ENCODE results near the gene TRMT2B.
"Not testable (repeated sequence)": the region's sequence is repeated elsewhere in the genome, so short reads cannot be mapped to it uniquely, and the experiment has no call there.

DNA sequence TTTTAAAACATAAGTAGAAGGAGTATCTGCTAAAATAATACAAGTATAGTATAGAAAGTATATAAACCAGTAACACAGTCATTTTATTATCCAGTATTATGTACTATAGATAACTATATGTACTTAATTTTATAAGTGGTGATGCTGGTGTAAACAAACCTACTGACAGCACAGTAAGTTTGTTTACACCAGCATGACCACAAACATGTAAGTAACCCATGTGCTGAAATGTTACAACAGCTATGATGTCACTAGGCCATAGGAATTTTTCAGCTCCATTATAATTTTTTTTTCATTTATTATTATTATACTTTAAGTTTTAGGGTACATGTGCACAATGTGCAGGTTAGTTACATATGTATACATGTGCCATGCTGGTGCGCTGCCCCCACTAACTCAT lies 39.9 kb downstream of the TRMT2B start:
- TF ChIP-seq, protein P1, sequence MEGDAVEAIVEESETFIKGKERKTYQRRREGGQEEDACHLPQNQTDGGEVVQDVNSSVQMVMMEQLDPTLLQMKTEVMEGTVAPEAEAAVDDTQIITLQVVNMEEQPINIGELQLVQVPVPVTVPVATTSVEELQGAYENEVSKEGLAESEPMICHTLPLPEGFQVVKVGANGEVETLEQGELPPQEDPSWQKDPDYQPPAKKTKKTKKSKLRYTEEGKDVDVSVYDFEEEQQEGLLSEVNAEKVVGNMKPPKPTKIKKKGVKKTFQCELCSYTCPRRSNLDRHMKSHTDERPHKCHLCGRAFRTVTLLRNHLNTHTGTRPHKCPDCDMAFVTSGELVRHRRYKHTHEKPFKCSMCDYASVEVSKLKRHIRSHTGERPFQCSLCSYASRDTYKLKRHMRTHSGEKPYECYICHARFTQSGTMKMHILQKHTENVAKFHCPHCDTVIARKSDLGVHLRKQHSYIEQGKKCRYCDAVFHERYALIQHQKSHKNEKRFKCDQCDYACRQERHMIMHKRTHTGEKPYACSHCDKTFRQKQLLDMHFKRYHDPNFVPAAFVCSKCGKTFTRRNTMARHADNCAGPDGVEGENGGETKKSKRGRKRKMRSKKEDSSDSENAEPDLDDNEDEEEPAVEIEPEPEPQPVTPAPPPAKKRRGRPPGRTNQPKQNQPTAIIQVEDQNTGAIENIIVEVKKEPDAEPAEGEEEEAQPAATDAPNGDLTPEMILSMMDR (conservative IDR thresholded peaks at IDR 0.05) = not testable (repeated sequence)
- not testable (repeated sequence) for TF ChIP-seq ZFX (IDR thresholded peaks at IDR 0.05)

Measured in C4-2B (cell line).